ENCODE data around the gene BRD9.

GRCh38 chr5:910769-911160 is 18.2 kb upstream of the BRD9 start:
- TF ChIP-seq CTCF (IDR thresholded peaks at IDR 0.05) (no peak), POLR2A (IDR thresholded peaks at IDR 0.05) (no peak)

All from thyroid gland (tissue), 4 donors.